Stimulated activated CD8-positive, alpha-beta memory T cell treated with anti-CD3 and anti-CD28 coated beads, Interleukin-4, amount 100 ng/mL, for 1 hour (primary cell): ENCODE results near the gene LYG2.
"Not testable (repeated sequence)": the region's sequence is repeated elsewhere in the genome, so short reads cannot be mapped to it uniquely, and the experiment has no call there.

Source experiments
- DNase-seq, 2 donors: peaks; one replicate each; pipeline ENCODE4 v3.0.0-alpha.2; 2020; ENCODE audit warnings: low read depth in 2 of 2, low spot score in 1 of 2

Gene LYG2, protein sequence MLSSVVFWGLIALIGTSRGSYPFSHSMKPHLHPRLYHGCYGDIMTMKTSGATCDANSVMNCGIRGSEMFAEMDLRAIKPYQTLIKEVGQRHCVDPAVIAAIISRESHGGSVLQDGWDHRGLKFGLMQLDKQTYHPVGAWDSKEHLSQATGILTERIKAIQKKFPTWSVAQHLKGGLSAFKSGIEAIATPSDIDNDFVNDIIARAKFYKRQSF

DNA sequence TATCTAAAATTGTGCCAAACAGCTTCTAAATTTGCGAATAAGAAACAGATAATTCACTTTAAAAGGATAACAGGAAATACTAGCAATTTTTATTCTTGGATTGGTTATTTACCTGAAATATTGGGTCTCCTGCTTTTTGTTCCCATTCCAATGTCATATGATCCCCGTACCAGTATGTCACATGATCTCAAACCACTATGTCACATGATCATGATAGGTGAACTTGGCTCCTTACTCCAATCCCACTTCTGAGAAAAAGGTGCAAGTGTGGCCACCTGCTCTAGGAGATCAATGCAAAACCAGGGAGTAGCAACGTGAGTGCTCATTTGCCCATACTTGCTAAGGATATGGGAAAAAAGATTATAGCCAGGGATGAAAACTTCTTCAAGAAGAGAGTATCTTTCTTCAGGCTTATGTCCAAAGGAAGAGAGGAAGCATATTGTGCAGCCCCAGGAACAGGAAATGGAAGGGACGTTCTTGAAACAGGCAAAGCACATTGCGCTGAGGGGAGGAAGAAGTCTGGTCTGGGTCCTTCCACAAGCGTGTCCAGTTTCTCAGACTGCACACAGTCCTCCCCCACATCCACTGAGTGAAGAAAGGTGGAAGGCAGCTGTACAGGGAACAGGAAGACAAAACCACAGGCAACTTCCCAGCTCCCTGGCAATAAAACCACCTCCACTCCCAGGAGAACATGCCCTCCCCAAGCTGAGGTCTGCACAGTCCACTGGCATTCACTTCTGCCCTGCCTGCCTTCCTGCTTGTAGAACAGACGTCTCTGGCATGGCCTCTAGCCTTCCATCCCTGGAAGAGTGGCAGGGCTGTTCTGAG lies at the start of gene LYG2:
Gene LYG2, minus strand, starts transcription at position 176 of the 828 bp plus-strand sequence. CDS start 1,406 bp downstream, outside the sequence.
- DNase-seq, result no peak

DNA sequence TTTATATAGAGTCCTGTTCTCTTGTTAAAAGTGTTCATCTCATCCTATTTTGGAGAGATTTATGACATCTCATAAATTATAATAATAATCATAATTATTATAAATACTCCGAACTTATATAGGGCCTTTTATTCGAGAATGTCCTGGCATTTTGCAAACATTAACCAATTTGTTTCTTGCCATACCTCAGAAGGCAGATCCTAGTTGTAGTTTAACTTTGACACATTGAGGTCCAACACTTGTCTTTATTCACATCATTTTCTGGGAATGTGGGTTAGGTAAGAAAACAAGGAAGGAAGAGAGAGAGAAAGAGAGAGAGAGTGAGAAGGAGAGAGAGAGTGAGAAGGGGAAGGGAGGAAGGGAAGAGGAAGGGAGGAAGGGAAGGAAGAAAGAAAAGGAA lies 45.6 kb upstream of the LYG2 start, which contains the start of gene LYG1:
Gene LYG1, minus strand, starts transcription at position 101 of the 400 bp plus-strand sequence. CDS start 5,527 bp downstream, outside the sequence.
- DNase-seq, result not testable (repeated sequence)

DNA sequence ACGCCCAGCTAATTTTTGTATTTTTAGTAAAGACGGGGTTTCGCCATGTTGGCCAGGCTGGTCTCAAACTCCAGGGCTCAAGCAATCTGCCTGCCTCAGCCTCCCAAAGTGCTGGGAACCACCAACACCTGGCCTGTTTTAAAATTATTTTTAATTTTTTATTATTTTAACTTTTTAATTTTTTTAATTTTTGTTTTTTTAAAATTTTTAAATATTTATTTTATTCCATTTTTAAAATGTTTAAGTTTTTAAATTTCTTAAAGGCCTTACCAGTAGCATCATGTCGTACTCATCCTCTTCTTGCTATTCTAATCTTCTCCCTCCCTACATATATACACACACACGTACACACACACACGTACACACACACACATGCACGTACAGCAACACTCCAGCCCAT lies 44.1 kb upstream of the LYG2 start:
- DNase-seq, result no peak

DNA sequence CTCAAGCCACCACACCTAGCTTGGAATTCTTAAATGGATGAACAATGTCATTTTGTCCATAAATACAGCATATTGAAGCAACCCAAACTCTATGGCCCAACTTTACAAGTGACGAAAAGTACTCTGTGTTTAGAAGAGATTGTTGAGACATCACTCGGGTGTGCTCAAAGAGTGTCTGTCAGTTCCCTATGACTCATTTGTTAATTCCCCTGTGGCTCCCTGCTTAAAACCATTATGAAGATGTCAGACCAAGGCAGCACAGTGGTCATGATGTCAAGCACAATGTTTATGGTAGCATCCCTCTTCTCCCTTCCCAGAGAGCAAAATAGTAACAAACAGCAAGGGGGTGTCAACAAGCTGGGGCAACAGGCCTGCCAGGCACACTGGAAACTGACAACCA lies 42.5 kb upstream of the LYG2 start:
- DNase-seq, result no peak

DNA sequence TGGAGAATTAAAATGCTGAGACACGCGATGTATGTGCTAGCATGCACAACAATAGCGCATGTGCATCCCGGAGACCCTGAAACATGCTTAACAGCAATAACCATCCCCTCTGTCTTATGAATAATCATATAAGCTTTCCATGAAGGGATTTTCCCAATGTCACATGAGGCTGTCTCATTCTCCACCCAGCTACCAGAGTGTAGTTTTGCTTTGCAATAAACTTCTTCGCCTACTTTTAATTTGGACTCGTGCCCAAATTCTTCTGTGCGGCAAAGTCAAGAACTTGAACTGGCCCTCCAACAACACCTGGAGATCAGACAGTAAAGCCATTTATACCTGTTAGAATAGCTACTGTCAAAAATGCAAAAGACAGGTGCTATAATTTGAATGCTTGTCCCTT lies 30.1 kb upstream of the LYG2 start:
- DNase-seq, result no peak

DNA sequence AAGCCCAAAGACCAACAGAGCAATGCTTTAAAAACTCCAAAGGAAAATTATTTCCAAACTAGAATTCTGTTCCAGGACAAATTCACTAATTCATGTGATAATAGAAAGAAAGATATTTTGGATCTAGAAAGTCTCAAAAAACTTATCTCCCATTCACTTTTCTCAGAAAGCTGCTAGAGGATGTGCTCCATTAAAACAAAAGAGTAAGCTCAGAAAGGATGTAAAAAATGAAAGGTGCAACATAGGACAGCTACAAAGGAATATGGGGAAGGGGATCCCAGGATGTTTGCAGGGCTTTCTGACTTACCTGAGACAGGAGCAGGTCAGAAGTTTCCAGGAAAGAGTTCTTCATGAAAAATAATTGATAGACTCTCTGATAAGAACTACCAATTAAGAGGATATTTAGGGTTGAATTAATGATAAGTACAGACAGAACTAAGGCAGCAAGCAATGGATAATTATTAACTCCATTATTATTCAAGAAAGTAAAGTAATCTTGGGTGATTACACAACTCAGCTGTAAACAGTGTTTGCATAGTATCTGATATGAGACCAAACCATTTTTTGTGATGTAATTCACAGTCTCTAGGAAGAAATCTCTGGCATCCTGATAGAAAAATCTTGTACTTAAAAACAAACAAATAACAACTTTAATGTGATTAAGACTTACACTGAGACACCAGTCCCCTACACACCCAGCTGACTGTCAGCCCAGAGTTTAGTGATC lies 24.7 kb upstream of the LYG2 start:
- no peak for DNase-seq

DNA sequence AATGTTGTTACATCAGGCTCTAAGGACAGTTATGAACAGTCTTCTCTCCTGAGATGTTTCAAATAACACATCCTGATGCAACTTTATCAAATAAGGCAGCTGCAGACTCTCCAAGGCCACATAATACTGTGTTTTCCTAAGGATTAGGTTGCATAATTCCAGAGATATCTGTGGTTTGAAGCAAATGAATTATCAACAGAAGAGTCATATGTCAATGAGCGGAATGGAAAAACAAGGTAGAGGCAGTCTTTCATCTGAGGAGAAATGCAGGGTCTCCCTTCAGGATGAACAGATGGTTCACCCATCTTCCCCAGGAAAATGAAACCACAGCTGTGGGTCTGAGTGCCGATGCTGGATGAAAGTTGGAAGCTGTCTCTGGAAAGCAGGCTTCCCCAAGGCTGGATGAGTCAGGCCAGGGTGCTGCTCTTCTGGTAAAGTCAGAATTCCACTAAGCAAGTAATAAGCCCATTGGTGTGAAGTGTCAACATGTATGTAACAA lies 23.4 kb upstream of the LYG2 start:
- DNase-seq, result no peak

DNA sequence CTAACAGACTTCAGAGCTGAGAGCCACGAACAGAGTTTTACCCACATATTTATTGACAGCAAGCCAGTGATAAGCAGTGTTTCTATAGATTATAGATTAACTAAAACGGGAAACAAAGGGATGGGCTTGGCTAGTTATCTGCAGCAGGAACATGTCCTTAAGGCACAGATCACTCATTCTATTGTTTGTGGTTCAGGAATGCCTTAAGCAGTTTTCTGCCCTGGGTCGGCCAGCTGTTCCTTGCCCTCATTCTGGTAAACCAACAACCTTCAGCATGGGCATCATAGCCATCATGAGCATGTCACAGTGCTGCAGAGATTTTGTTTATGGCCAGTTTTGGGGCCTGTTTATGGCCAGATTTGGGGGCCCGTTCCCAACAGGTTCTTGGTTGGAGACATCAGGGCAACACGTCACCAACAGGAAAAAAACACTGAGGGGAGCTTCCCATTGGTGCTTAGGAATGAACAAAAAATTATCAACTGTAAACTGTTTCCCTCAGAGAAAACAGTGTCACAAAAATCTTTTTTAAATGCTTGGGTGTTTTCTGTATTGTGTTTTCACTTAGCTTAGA lies 22.8 kb upstream of the LYG2 start:
- not testable (repeated sequence) for DNase-seq

DNA sequence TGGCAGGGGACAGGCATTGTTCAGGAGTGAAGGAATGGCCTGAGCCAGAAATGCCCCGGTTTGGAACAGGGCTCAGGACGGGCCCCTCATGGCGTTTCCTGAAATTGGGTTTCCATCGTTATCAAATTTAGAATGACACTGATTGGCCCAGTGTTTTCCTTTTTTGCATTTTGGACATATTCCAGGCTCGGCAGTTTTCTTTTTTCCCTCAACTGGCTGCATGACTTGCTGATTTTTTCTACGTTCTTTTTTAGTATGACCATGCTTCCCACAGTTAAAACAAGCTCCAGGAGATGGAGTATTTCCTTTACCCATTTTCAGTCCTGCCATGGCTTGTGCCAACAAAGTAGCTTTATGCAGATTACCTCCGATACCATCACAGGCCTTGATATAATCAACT lies 20.4 kb upstream of the LYG2 start:
- DNase-seq, result no peak

DNA sequence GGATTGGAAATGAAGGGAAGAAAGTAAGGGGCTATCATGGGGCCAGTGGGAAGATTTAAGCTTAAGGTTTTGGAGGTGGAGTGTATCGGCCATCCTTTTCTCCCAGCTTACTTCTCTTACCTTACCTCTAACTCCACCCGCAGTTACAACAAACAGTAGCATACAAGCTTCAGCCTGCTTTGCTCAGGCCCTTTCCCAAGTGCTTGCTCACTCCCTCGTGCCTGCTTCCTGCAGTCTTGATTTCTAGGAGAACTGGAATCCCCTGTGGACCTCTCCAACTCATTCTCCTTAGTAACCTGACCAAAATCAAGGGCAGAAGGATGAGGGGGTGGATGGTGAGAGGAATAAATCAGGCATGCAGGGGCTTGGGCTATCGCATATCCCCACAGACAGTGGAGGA lies 5.8 kb upstream of the LYG2 start:
- no peak for DNase-seq

DNA sequence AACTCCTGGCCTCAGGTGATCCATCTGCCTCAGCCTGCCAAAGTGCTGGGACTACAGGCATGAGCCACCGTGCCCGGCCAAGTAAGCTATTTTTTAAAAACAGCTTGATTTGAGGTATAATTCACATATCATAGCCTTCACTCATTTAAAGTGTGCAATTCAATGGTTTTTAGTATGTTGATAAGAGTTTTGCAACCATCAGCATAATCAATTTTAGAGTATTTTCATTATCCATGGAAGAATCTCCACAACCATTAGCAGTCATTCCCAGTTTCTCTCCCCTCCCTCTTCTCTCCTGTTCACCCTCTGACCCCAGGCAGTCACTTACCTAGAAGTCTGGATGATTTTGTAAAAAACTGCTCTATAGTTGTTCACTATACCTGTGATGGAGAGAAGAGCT lies 4.7 kb upstream of the LYG2 start:
- DNase-seq, result no peak

DNA sequence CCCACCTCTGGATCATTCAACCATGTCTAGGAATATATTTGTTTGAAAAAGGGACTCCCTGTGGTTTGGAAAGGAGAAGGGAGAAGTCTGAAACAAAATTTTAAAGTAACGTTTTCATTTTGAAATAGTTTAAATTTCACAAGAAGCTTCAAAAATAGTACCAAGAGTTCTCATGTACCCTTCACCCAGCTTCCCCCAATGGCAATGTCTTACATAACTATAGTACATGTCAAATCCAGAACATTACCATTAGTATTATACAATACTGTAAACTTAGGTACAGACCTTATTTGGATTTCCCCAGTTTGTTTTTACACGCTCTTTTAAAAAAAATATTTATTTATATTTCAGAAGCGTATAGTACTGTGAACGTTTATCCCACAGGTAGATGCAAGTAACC lies 4.0 kb upstream of the LYG2 start:
- no peak for DNase-seq

DNA sequence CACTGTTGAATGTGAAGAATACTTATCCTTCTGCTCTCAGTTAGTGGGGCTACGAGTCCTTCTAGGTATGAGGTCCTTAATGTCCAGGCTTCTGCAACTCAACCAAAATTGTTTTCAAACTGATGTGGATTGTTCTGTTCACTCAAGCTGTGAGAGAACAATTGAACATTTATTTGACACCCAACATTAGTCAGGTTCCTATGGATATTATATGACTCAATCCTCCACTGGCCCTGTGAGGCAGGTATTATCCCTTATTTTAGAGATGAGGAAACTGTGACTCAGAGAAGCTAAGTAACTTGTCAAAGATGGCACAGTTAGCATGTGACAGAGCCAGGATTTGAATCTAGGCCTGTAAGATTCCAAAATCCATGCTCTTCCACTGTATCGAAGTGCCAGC lies 1.2 kb upstream of the LYG2 start:
- no peak for DNase-seq

DNA sequence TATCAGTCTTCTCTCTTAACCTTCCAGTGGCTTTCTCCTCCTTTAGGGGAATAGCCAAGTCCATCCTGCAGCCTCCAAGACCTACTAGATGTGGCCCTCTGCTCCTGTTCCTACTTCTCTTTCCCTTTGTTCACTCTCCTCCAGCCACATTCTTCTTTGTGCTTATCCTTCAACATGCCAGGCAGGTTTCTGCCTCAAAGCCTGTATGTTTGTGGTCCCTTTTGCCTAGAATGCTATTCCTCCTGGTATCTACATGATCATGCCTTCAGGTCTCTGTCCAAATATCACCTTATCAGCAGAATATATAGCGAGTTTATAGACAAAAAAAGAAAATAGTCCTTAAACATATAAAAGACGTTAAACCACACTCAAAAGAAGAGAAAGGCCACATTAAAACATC lies 5.5 kb downstream of the LYG2 start:
- no peak for DNase-seq

DNA sequence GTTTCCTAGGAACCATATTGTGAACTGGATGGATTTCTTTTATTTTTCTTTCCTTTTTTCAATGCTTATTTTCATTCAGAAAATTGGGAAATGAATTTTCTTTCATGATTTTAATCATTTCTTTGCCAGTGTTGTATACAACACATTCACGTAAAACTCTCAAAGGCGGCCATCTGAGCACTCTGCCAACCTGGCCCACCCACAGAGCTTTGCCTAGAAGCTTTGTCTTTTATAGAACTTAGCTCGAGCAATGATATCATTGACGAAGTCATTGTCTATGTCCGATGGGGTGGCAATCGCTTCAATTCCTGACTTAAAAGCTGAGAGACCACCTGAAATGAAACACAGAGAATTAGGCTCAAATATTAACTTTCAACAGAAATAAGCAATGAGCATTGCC lies 13.3 kb downstream of the LYG2 start:
- no peak for DNase-seq

DNA sequence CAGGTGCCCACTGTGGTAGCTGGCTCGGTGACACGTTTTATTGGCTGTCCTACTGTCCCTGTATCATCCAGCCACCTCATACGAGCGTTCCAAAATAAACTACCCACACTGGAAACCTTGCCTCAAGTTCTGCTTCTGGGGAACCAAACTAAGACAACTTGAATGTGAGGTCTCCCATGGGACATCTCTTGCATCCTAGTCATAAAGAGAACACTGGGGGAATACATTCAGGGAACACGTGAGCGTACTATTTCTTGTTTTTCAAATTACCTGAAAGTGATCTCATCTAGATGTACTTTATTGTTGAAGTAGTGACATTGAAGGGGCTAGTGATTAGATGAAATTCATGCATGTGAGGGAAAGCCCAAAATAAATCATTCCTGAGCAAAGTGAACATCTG lies 15.0 kb downstream of the LYG2 start:
- DNase-seq, result no peak

DNA sequence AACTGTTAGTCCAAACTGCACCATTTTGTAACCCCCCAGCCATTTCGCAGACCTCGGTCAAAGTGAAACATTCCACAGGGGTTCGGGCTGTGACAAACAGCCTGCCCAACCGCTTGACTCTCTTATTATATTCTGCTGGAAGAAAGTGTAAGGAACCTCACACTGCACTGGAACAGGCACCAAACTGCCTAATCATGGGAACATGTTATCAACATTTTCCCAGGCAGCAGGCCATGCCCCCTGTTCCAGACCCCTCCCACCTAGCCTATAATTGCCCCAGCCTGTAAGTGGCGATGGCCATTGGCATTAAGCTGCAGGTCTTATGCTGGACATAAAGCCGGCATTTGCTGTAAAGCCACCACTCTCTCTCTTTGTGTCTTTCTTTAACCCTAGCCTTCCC lies 16.9 kb downstream of the LYG2 start:
- DNase-seq, result no peak

DNA sequence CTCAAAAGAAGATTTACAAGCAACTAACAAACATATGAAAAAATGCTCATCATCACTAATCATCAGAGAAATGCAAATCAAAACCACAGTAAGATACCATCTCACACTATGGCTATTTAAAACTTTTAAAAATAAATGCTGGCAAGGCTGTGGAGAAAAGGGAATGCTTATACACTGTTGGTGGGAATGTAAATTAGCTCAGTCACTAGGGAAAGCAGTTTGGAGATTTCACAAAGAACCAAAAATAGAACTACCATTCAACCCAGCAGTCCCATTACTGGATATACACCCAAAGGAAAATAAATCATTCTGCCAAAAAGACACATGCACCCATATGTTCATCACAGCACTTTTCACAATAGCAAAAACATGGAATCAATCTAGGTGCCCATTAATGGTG lies 22.3 kb downstream of the LYG2 start:
- not testable (repeated sequence) for DNase-seq

DNA sequence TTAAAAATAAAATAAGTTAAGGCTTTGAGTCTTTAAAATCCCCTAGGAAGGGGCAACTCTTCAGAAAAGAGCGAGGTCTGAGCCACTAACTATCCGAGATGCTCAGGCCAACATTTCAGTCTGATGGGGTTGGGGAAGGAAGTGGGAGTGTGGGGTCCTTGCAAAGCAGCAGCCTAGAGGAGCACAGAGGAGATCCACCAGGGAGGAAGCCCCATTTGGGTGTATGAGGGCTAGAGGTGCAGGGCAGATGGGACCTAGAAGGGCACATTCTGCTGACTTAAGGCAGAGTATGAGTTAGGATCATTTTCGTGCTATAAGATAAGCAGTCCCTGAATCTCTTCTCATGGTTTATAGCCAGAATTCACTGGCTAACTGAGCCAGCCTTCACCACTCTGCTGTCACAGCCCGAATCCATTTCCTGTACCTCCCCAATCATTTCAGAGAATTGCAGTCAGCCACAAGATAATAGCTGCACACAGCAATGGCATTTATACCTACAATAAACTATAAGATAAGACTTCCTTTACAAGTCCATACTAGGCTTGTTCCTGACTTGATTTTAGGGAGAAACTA lies 37.5 kb downstream of the LYG2 start:
- DNase-seq, result no peak

DNA sequence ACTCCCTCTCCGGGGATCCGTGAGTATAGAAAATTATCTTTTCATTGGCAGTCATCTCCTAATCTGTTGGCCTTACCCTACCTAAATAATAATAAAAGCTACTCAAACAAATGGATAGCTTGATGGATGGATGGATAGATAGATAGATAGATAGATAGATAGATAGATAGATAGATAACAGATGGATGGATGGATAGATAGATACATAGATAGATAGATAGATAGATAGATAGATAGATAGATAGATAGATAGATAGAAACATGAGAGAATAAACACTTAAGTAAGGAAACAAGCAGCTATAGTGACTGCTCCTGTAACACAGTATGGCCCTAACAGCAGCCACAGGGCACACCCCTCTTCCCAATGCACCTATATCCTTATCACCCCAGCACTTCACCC lies 39.4 kb downstream of the LYG2 start:
- DNase-seq, result no peak

DNA sequence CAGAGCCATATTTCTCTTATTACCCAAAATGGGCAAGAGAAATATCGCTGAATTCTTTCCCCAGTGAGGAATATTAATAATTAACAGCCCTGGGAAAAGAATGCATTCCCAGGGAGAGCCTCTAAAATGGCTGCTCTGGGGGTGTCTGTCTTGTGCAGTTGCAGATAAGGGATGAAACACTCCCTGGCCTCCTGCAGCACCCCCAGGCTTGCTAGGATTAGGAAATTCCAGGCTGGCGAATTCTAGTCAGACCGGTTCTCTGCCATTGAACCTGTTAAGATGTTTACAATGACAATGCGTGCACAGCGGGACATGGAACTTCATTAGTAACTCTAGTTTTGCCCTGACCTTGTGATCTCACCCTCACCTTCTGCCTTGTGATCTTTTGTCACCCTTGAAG lies 50.0 kb downstream of the LYG2 start:
- DNase-seq, result no peak
